ENCODE results near the gene PER2. TPM values are rescaled to one million over a fixed set of nuclear protein-coding genes. Genes with fewer than 3 reads are reported as not detected.
"Not testable (repeated sequence)": the region's sequence is repeated elsewhere in the genome, so short reads cannot be mapped to it uniquely, and the experiment has no call there.

PER2 gene
- total RNA-seq, 1 donor from 2014 or later = 11.3 TPM

- Histone ChIP-seq H3K4me3 (ENCODE audit: low read depth, low read length) (no peak overlapping the region), H3K36me3 (ENCODE audit: control insufficient read depth, insufficient read depth, low read length) (peaks cover 24% of the 10 kb centered on the region), H3K27me3 (ENCODE audit: control insufficient read depth, insufficient read depth, low read length) (no peaks in the 10 kb centered on the region)
- no peak for TF ChIP-seq CTCF (IDR thresholded peaks at IDR 0.05; ENCODE audit: insufficient read depth, low read length, severe bottlenecking)
- DNase-seq (ENCODE audit: low read depth) (no peak), FAIRE-seq (no peak)
These were observed 9.6 kb downstream of the PER2 start for GRCh38 chr2:238278626-238279323.

GRCh38 chr2:238277695-238278094, 10.7 kb downstream of the PER2 start:
- FAIRE-seq (no peak), DNase-seq (ENCODE audit: low read depth) (no peak)
- Histone ChIP-seq H3K36me3 (ENCODE audit: control insufficient read depth, insufficient read depth, low read length) (peaks cover 26% of the 10 kb centered on the region), H3K27me3 (ENCODE audit: control insufficient read depth, insufficient read depth, low read length) (no peaks in the 10 kb centered on the region), H3K4me3 (ENCODE audit: low read depth, low read length) (no peak overlapping the region)
- TF ChIP-seq CTCF (IDR thresholded peaks at IDR 0.05; ENCODE audit: insufficient read depth, low read length, severe bottlenecking) = peak; percentile 25

GRCh38 chr2:238274152-238274865, 14.1 kb downstream of the PER2 start:
- DNase-seq (ENCODE audit: low read depth) (no peak), FAIRE-seq (no peak)
- Histone ChIP-seq H3K36me3 (ENCODE audit: control insufficient read depth, insufficient read depth, low read length) (peaks cover 40% of the 10 kb centered on the region), H3K27me3 (ENCODE audit: control insufficient read depth, insufficient read depth, low read length) (no peaks in the 10 kb centered on the region), H3K4me3 (ENCODE audit: low read depth, low read length) (no peak overlapping the region)
- no peak for TF ChIP-seq CTCF (IDR thresholded peaks at IDR 0.05; ENCODE audit: insufficient read depth, low read length, severe bottlenecking)

GRCh38 chr2:238273433-238273832, 15.0 kb downstream of the PER2 start:
- not testable (repeated sequence) for H3K27me3 ChIP-seq (ENCODE audit: control insufficient read depth, insufficient read depth, low read length); FAIRE-seq; H3K4me3 ChIP-seq (ENCODE audit: low read depth, low read length); DNase-seq (ENCODE audit: low read depth)
- H3K36me3 ChIP-seq (ENCODE audit: control insufficient read depth, insufficient read depth, low read length) = peaks cover 40% of the 10 kb centered on the region

- Histone ChIP-seq H3K4me3 (ENCODE audit: low read depth, low read length) (no peak overlapping the region), H3K36me3 (ENCODE audit: control insufficient read depth, insufficient read depth, low read length) (peaks cover 45% of the 10 kb centered on the region), H3K27me3 (ENCODE audit: control insufficient read depth, insufficient read depth, low read length) (no peaks in the 10 kb centered on the region)
- TF ChIP-seq CTCF (IDR thresholded peaks at IDR 0.05; ENCODE audit: insufficient read depth, low read length, severe bottlenecking) = no peak
- FAIRE-seq (no peak), DNase-seq (ENCODE audit: low read depth) (no peak)
These were observed 16.3 kb downstream of the PER2 start for GRCh38 chr2:238272156-238272555.

- peaks cover 44% of the 10 kb centered on the region for H3K36me3 ChIP-seq (ENCODE audit: control insufficient read depth, insufficient read depth, low read length)
- not testable (repeated sequence) for H3K27me3 ChIP-seq (ENCODE audit: control insufficient read depth, insufficient read depth, low read length); FAIRE-seq; DNase-seq (ENCODE audit: low read depth); H3K4me3 ChIP-seq (ENCODE audit: low read depth, low read length)
These were observed 16.7 kb downstream of the PER2 start for GRCh38 chr2:238271686-238272085.

Measured in bronchial epithelial cell (primary cell).